Breast epithelium (tissue), 3 donors: ENCODE results near the gene SNAPC5.

Source experiments
- POLR2A ChIP-seq: fragments of 450-650 bp; IDR thresholded peaks from one replicate; pipeline ENCODE4 v1.6.1; 2016; ENCODE audit warnings: antibody characterized with exemption, mild to moderate bottlenecking, moderate library complexity
- TF ChIP-seq, protein P1 (sequence below), 3 donors: fragments of 450-650 bp; IDR thresholded peaks; one replicate each; pipeline ENCODE4 v1.5.1; 2016 to 2017; ENCODE audit warnings: antibody characterized with exemption in 3 of 3, mild to moderate bottlenecking in 3 of 3, moderate library complexity in 3 of 3

DNA sequence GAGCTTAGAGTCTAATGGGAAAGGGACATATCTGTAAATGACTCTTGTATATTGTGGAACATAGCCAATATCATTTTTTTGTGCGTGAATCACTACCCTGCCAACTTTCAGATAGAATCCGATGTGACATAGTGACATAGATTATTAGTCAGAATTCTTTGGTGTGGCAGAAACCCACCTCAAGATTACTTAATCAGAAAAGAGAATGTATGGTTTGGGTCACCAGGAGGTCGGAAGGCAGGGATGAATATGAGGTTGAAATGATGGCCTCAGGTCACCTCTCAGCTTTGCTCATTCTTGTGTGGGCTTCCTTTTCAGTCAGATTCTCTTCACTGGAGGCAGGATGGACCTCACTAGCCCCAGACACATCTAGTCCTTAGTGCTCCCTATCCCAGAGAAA is 41.4 kb downstream of the SNAPC5 start:
- TF ChIP-seq, protein P1, sequence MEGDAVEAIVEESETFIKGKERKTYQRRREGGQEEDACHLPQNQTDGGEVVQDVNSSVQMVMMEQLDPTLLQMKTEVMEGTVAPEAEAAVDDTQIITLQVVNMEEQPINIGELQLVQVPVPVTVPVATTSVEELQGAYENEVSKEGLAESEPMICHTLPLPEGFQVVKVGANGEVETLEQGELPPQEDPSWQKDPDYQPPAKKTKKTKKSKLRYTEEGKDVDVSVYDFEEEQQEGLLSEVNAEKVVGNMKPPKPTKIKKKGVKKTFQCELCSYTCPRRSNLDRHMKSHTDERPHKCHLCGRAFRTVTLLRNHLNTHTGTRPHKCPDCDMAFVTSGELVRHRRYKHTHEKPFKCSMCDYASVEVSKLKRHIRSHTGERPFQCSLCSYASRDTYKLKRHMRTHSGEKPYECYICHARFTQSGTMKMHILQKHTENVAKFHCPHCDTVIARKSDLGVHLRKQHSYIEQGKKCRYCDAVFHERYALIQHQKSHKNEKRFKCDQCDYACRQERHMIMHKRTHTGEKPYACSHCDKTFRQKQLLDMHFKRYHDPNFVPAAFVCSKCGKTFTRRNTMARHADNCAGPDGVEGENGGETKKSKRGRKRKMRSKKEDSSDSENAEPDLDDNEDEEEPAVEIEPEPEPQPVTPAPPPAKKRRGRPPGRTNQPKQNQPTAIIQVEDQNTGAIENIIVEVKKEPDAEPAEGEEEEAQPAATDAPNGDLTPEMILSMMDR (IDR thresholded peaks at IDR 0.05) = no peak
- no peak for TF ChIP-seq POLR2A
